Stimulated activated CD4-positive, alpha-beta T cell treated with anti-CD3 and anti-CD28 coated beads, Interleukin-15, amount 100 ng/mL, for 48 hours (primary cell): ENCODE measurements around the gene ATP5F1B.
A peak's percentile ranks its signal among the peaks of the same experiment; 100 is the strongest.
"Not testable (repeated sequence)": the region's sequence is repeated elsewhere in the genome, so short reads cannot be mapped to it uniquely, and the experiment has no call there.

ENCODE experiments used
- DNase-seq, 2 donors: peaks; one replicate each; pipeline ENCODE4 v3.0.0-alpha.2; 2020; ENCODE audit warnings: low read depth in 2 of 2

The ATP5F1B gene

GRCh38 chr12:56648023-56648422 lies 2.2 kb upstream of the ATP5F1B start:
- not testable (repeated sequence) for DNase-seq

GRCh38 chr12:56645201-56645716 lies 525 bp downstream of the ATP5F1B start:
- no peak for DNase-seq

GRCh38 chr12:56644654-56645053 lies 1.1 kb downstream of the ATP5F1B start:
- no peak for DNase-seq

GRCh38 chr12:56641219-56641618 lies 4.6 kb downstream of the ATP5F1B start:
- DNase-seq, result no peak

GRCh38 chr12:56637621-56638020 lies 8.2 kb downstream of the ATP5F1B start:
- no peak for DNase-seq

GRCh38 chr12:56636675-56637540 lies 8.9 kb downstream of the ATP5F1B start:
- peak; percentile 88 to 91 for DNase-seq

- peak; percentile 77 to 90 for DNase-seq
Measured at GRCh38 chr12:56635806-56636674, 9.7 kb downstream of the ATP5F1B start.

GRCh38 chr12:56634837-56635791 lies 10.7 kb downstream of the ATP5F1B start:
- peak in 1 of 2 donors; percentile 47 for DNase-seq

- no peak for DNase-seq
Measured at GRCh38 chr12:56634242-56634836, 11.4 kb downstream of the ATP5F1B start.

GRCh38 chr12:56633468-56634241 lies 12.1 kb downstream of the ATP5F1B start:
- DNase-seq, result no peak

GRCh38 chr12:56632701-56633467 lies 12.9 kb downstream of the ATP5F1B start:
- DNase-seq, result no peak

GRCh38 chr12:56631790-56632700 lies 13.7 kb downstream of the ATP5F1B start:
- peak in 1 of 2 donors; percentile 54 for DNase-seq

GRCh38 chr12:56630180-56630632 lies 15.6 kb downstream of the ATP5F1B start, which contains the start of gene BAZ2A:
TSS of gene BAZ2A (minus strand) at chr12:56630326. CDS start at chr12:56617530, 12,796 bp downstream.
- DNase-seq, result peak; percentile 74 to 87

- DNase-seq, result no peak
Measured at GRCh38 chr12:56629459-56630179, 16.2 kb downstream of the ATP5F1B start.

GRCh38 chr12:56628671-56629458 lies 16.9 kb downstream of the ATP5F1B start:
- DNase-seq, result no peak

GRCh38 chr12:56626701-56627100 lies 19.1 kb downstream of the ATP5F1B start:
- DNase-seq, result no peak
